PC-3 (cell line): Measurements from ENCODE around the gene FAM53B.

Experiments
- EZH2 ChIP-seq: fragments of 300-600 bp; sonication (generic); IDR thresholded peaks from one replicate; pipeline ENCODE4 v1.6.1; 2017; ENCODE audit warnings: antibody characterized with exemption, mild to moderate bottlenecking, low read length; ENCODE audit not compliant: unreplicated experiment
- TF ChIP-seq, protein P1 (sequence below): fragments of 300-600 bp; sonication (generic); conservative IDR thresholded peaks from 2 replicates; pipeline ENCODE4 v1.5.1; 2017; ENCODE audit warnings: antibody characterized with exemption, low read depth, mild to moderate bottlenecking, low read length

- TF ChIP-seq, protein P1, sequence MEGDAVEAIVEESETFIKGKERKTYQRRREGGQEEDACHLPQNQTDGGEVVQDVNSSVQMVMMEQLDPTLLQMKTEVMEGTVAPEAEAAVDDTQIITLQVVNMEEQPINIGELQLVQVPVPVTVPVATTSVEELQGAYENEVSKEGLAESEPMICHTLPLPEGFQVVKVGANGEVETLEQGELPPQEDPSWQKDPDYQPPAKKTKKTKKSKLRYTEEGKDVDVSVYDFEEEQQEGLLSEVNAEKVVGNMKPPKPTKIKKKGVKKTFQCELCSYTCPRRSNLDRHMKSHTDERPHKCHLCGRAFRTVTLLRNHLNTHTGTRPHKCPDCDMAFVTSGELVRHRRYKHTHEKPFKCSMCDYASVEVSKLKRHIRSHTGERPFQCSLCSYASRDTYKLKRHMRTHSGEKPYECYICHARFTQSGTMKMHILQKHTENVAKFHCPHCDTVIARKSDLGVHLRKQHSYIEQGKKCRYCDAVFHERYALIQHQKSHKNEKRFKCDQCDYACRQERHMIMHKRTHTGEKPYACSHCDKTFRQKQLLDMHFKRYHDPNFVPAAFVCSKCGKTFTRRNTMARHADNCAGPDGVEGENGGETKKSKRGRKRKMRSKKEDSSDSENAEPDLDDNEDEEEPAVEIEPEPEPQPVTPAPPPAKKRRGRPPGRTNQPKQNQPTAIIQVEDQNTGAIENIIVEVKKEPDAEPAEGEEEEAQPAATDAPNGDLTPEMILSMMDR: no peak
- no peak for TF ChIP-seq EZH2
These were observed 116.1 kb downstream of the FAM53B start for GRCh38 chr10:124627866-124628675.
